ENCODE data around the gene ANKS4B. TPM values are rescaled to one million over a fixed set of nuclear protein-coding genes. Genes with fewer than 3 reads are reported as not detected.

ANKS4B gene
- total RNA-seq, 1 experiment from 2014 or later, result 0.09 TPM

- no CpG with 5 or more reads among the region's 1 CpG for WGBS (ENCODE audit: extremely low coverage, insufficient read length, low lambda C conversion rate)
- H3K23ac ChIP-seq (ENCODE audit: insufficient read length, low read depth, low read length), result no peak overlapping the region
Measured at GRCh38 chr16:21233045-21233520, 416 bp upstream of the ANKS4B start.

More at GRCh38 chr16:21233045-21233520, 416 bp upstream of the ANKS4B start:
- Histone ChIP-seq H3K4ac (ENCODE audit: low read depth, low read length) (no peak overlapping the region), H3K9ac (ENCODE audit: extremely low read depth, insufficient read length, low read length) (no peak overlapping the region), H3K27me3 (ENCODE audit: insufficient read depth, low read length) (no peaks in the 10 kb centered on the region), H3K9me3 (ENCODE audit: control insufficient read depth, low read depth, low read length) (no peaks in the 10 kb centered on the region), H2BK12ac (ENCODE audit: insufficient read length, low read depth, low read length) (no peak overlapping the region), H4K91ac (ENCODE audit: insufficient read length, low read depth, low read length) (no peak overlapping the region), H3K4me2 (ENCODE audit: insufficient read depth, insufficient read length, low read length) (no peak overlapping the region), H4K20me1 (ENCODE audit: control insufficient read depth, insufficient read depth, insufficient read length) (no peaks in the 10 kb centered on the region), H3K14ac (ENCODE audit: insufficient read depth, low read length) (no peak overlapping the region), H2BK15ac (ENCODE audit: low read depth, low read length) (no peak overlapping the region), H3K79me1 (ENCODE audit: insufficient read depth, low read depth, low read length, poor library complexity, severe bottlenecking) (no peaks in the 10 kb centered on the region), H3K18ac (ENCODE audit: insufficient read length, low read depth, low read length) (no peak overlapping the region), H2BK20ac (ENCODE audit: low read depth, low read length, poor library complexity, severe bottlenecking) (no peak overlapping the region), H3K56ac (ENCODE audit: insufficient read length, low read depth, low read length) (no peak overlapping the region), H3K27ac (ENCODE audit: insufficient read length, low read depth, low read length) (no peak overlapping the region), H3T11ph (ENCODE audit: low read length) (no peak overlapping the region), H2BK120ac (ENCODE audit: low read depth, low read length, poor library complexity, severe bottlenecking) (no peak overlapping the region), H3K23me2 (ENCODE audit: insufficient read length, low read depth, low read length, poor library complexity, severe bottlenecking) (no peaks in the 10 kb centered on the region), H2BK5ac (ENCODE audit: insufficient read length, low read length) (no peak overlapping the region), H3K4me1 (ENCODE audit: insufficient read depth, low read length) (no peaks in the 10 kb centered on the region), H4K8ac (replicated peaks; ENCODE audit: insufficient read length, low read depth, low read length) (no peak overlapping the region), H4K5ac (ENCODE audit: insufficient read length, low read depth, low read length) (no peak overlapping the region), H2AFZ (ENCODE audit: low read length) (no peak overlapping the region), H2AK5ac (ENCODE audit: insufficient read length, low read length) (no peak overlapping the region), H3K79me2 (ENCODE audit: insufficient read depth, low read length) (no peaks in the 10 kb centered on the region)
- no peak for TF ChIP-seq CTCF (conservative IDR thresholded peaks at IDR 0.05)
- DNase-seq, result no peak
- Mint-ChIP-seq H3K27ac (no peak overlapping the region), H3K9me3 (no peaks in the 10 kb centered on the region), H3K4me1 (no peaks in the 10 kb centered on the region; a peak in 1 of 4 replicates), H3K36me3 (ENCODE audit: insufficient read depth in 1 of 3, low read depth in 3 of 3) (no peaks in the 10 kb centered on the region), H3K4me3 (no peak overlapping the region), H3K27me3 (ENCODE audit: low read depth) (peaks cover 6% of the 10 kb centered on the region)
